GM18951 (cell line): ENCODE results near the gene DDRGK1.

Experiments
- POLR2A ChIP-seq: IDR thresholded peaks from 4 replicates; pipeline ENCODE4 v1.6.1; 2011; ENCODE audit warnings: mild to moderate bottlenecking; ENCODE audit not compliant: insufficient read length, insufficient read depth; ENCODE audit errors: extremely low read depth
- in situ Hi-C: fragments of 300-500 bp; cut with MboI; formaldehyde crosslinking; loops from one replicate; pipeline ENCODE4 v1.12.0; 2022; ENCODE audit warnings: low sequenced_read_pairs, mixed read lengths, inconsistent platforms; ENCODE audit not compliant: unreplicated experiment

The DDRGK1 gene

DNA sequence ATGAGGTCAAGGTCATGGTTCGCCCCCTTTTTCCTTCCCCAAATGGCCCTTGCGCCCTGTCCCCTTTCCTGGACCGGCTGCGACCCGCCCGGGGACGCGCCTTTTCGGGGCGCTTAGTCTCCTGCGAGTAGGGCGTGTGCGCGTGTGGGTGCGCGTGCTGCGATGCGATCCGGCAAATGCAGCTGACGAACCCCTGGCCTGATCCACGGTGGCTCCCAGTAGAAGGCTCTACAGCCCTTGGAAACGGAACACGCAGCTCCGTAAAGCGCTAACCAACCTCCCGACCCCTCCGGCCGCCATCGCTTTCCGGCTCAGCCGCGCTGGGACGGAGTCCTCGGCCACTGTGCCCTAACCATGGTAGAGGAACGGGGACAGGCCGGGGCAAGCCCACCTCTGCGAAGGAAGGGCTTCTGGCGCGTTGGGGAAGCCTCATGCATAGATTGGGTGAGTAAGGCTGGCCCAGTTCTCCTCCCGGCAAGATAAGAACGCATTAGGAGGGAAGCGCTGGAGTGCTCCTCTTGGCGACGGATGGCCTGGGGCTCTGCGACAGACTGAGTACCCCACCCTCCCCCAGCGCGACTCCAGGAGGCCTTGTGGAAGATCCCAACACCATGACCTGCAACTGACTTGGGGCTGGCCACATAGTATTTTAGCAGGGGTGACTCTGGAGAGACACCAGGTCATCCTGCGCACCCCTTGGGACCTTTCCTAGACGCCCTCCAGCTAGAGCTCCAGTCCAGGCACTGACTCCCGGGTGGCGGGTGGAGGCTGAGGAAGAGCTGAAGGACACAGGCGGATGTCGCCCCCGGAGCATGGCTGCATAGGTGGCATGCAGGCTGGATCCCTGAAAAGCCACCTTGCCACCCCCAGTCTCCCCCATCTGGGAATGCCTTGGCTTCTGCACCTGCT lies 35.6 kb upstream of the DDRGK1 start:
- no peak for TF ChIP-seq POLR2A
- in situ Hi-C loops: no loop called here

DNA sequence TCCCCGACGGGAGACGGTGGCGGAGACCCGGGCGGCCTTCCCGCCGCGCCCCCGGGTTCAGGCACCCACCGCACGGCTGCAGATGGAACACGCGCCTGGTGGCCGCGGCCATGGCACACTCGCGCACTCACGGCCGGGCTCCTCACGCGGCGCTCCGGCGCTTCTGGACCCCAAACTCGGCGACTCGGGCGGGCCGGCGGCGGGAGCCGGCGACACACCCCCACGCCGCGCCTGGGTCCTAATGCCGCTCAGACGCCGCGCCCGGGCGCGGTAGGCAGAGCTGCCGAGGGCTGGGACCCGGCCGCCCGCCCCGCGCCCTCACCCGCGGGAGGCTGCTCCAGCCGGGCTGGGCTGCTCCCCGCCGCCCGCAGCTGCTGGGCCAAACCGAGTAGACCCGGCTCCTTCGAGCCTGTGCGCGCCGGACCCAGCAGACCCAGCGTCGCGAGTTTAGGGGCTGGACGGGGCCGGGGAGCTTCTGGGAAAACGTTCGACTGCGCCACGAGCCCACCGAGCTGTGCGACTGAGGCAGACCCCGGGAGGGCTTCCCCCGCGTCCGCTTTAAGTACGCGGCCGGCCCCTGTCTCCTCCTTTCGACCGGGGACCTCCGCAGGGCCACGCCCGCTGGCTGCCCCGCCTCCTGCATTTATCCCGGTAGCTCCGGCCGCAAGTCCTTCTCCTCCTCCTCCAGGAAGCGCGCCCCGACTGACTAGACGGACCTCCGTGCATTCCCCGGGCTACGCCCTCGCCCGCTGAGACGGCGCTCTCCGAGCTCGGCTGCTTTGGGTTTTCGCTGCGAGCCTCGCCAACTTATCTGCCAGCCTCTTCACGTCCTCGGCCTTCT lies 34.8 kb upstream of the DDRGK1 start, which contains the start of gene SLC4A11:
SLC4A11 (minus strand) TSS at position 165 of the 841 bp plus-strand sequence; CDS start at position 112, 53 bp downstream.
- in situ Hi-C loops: no loop called here

DNA sequence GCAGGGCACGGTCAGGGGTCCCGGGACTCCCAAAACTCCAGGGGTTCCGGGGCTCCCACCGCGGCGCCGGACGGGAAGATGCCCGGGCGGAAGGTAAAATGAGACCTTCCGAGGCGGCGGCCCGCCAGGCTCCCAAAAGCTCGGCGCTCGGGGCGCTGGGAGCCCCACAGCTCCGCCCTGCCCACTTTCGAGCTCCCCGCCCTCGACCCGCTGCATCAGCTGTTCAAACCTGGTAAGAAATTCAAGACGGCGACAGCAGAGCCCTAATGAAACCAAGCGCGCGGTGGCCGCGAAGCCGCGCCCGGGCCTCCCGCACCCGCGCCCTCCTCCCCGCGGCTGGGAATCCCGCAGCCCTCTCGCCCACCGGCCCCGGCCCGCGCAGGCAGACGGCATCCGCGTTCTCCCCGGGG lies 34.1 kb upstream of the DDRGK1 start:
- in situ Hi-C loops: no loop called here
- no peak for TF ChIP-seq POLR2A

More for the DNA sequence above, 34.8 kb upstream of the DDRGK1 start, which contains the start of gene SLC4A11:
- no peak for TF ChIP-seq POLR2A

DNA sequence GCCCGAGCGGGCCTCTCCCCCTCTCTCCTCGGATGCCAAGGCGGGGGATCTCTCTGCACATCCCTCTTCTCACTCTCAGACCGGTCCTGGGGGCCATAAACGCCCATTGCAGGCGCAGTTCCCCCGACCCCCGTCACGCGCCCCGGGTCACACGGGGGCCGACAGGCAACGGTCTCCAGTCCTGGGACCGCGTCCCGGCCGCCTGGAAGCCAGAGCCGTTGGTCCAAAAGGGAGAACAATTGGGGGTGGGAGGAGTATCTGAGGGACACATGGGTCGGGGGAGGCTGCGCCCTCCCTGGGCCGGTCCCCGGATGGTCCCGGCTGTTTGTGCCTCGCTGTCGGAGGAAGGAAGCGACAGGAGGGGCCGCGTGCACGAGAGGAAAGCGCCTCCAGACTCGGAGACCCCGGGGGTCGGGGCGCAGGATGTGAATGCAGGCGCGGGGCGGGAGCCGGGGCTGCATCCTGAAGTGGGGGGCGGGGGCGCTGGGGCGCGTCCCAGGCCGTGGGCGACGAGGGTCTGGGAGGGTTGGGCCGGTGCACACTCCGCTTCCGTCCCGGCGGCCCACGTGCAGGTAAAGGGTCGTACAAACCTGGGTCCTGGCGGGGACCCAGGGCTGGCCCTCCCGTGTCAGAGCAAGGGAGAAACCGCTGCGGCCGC lies 33.6 kb upstream of the DDRGK1 start:
- TF ChIP-seq POLR2A: no peak
- in situ Hi-C loops: no loop called here

DNA sequence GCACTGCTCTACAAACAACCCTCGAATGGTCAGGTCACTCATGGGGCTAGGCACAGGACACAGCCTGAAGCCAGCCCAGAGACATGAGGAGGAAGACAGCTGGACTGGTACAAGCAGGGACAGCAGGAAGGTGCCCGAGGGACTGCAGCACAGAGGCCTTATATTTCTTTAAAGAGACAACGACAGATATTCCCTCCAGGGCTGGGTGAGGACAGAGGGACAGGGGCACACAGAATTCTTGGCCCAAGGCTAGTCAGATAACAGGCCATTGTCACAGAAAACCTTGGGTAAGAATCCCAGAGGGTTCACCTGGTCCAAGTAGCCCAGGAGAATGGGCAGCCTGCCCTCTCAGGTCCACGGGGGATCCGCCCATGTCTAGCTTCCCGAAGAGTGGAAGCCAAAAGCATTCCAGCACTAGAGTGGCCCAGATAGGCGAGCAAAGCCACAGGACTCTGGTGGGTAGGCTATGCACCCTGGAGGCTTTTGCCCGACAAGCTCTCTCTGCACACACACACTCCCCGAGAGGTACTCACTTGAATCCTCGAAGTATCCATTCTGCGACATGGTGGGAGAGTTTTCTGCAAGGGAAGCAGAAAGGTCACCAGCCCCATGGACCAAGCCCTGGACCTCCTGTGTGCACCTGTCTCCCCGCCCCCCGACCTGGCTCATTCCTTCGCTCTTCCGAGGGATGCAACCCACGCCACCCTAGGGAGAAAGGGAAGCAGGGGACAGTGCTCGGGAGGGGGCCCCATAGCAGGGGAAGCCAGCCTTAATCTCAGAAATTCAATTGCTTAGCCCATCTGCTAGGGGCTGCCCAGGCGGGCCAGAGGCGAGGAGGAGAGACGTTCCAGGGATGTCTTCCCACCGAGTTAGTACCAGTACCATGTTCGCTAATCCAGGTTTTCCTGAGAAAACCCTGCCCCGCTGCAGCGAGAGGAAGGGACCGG lies 32.8 kb upstream of the DDRGK1 start:
- in situ Hi-C loops: no loop called here
- no peak for TF ChIP-seq POLR2A

DNA sequence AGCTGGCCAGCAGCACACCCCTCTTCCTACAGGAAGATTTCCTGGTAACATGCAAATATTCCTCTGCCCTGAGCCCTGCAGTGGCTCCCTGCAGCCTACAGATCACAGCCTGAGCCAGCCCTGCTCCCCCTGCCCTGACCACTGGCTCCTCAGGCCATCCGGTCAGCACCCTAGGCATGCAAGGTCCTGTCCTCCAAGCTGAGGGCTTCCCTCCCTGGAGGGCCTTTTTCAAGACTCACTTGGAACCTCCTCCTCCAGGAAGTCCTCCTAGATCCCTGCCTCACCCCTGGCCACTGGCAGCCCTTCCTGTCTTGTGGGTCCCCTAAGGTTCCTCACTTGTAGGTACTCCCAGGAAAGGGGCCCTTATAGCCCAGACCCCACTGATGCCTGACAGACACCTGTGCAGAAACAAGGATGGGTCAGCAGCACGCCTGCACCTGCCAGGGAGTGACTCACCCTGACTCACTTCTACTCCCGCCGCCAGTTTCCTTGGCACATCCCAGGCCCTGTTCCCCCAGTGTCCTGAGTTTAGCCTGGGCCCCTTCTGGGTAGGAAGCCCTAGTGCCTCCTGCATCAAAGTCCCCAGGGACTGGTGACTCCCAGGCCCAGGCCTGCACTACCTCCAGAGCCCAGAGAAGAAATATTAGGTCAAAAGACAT lies 31.3 kb upstream of the DDRGK1 start:
- TF ChIP-seq POLR2A: no peak
- in situ Hi-C loops: no loop called here

DNA sequence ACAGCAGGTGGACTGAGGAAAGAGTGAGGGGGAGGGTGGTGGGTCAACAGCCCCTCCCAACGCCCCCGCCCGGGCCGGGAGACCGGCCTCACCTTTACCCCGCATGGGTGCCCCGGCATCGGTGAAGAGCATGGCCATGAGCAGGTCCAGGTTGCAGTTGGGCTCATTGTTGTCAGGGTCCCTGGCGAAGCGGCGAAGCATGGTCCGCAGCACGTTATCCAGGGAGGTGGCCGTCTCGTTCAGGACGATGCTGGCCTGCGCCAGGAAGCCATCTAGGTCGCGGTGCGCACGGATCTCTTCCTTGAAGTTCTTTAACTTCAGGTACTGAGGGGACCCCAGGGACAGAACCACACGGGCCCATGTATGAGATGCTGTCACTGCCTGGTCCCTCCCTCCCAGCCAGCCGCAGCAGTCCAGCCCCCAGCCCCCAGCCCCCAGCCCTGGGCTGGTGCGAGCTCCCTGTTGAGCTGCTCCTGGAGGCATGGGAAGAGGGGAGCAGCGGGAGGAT lies 29.6 kb upstream of the DDRGK1 start:
- no peak for TF ChIP-seq POLR2A
- in situ Hi-C loops: no loop called here

DNA sequence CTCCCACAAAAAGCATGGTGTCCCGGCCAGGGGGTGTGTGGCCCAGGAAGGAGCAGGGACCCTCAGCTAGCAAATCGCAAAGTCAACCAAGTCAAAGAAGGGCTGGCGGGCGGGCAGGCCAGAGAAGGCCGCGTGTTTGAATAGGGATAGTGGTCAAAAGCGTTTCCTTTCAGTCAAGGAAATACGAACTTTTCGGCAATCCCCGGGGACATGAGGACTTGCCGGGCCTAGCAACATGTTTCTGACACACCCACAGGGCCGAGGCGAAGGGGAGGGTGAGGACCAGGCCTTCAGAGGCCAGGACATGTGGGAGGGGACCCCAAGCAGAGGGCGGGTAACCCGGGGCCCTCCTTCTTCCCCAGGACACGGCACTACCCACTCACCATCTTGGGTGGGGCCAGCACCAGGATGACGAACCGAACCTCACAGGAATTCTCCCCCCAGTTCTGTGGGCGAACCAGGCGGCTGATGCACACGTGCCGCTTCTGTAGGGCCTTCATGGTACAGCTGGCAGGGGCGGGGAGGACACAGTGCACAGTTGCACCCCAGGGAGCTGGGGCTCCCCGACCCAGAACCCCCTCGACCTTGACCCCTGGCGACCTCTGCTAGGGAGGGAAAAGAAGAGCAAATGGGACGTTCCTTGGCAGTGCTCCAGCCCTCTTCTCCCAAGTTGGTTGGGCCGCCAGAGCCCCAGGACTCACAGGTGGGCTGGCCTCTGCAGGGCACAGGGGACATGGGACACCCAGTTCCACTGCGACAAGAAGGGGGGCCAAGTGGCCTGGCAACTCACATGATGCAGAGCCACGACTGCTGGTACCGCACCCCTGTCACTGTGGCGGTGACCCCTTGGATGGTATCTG lies 28.9 kb upstream of the DDRGK1 start:
- TF ChIP-seq POLR2A: no peak
- in situ Hi-C loops: no loop called here

DNA sequence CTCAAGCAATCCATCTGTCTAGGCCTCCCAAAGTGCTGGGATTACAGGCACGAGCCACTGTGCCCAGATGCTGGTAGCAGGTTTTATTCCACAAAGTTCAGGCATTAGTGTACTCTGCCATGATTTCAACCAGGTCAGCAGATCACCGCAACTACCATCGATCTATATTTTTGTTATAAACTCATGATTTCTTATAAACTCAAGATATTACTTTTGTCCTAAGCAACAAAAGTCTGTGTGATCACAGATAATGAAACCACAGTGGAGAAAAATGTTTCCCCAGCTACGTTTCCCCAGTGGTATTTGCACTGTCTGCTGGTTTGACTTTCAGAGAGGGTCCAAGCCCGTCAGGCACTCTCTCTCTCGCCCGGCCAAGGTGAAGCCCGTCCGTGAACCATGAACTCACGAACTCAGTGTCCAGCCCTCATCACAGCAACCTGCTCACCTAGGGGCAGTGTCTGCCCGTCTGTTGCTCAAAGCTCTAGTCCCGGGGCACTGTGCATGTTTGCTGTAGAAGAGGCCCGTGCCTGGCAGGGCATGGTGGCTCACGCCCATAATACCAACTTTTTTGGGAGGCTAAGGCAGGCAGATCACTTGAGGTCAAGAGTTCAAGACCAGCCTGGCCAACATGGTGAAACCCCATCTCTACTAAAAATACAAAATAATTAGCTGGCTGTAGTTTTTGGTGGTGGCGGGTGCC lies 27.6 kb upstream of the DDRGK1 start:
- no peak for TF ChIP-seq POLR2A
- in situ Hi-C loops: no loop called here

DNA sequence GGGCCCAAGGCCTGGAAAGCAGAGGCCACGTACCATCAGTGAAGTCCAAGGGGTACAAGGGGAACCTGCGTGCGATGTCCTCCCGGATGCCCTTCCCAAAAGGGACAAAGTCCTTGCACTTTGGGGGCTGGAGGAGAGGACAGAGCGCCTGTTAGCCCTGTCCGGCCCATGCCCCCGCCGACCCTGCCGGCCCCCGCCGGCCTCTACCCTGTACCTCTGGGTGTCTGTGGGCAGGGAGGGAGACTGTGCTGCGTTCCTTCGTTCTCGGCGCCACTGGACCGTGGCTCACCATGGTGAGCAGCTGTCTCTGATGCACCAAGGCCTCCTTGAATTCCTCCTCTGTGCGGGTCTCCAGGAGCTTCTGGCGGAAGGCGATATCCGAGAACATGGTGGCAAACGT lies 26.6 kb upstream of the DDRGK1 start:
- no peak for TF ChIP-seq POLR2A
- in situ Hi-C loops: no loop called here

DNA sequence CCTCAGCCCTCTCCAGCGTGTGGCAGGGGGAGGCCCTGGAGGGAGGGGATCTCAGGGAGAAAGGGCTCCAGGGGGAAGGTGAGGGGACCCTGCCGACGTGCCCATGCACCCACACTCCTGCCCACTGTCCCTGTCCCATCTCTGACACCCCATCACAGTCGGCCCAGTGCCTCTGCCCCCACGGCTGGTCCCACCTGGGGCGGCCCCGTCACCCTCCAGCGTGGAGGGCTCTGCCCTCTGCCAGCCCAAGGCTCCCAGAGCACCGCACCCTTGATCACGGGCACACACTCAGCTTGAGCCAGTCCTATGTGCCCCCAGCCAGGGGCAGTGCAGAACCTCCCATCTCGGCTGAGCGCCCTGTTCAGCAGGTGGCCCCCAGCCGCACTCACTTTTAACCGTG lies 25.3 kb upstream of the DDRGK1 start:
- TF ChIP-seq POLR2A: no peak
- in situ Hi-C loops: no loop called here
